Smooth muscle cell (in vitro differentiated cells): ENCODE results near the gene AMOTL1. TPM values are rescaled to one million over a fixed set of nuclear protein-coding genes. Genes with fewer than 3 reads are reported as not detected.

ENCODE experiments used
- DNase-seq: peaks from one replicate; lab custom pipeline; 2025; ENCODE audit not compliant: unreplicated experiment; lab: John Stamatoyannopoulos, UW
- H2AFZ ChIP-seq: fragments of 200-600 bp; sonication (generic); 2 replicates; pipeline ENCODE4 v1.6.0; 2016; ENCODE audit warnings: antibody characterized with exemption, low read depth, mild to moderate bottlenecking
- H3F3A ChIP-seq: fragments of 200-600 bp; sonication (generic); 2 replicates; pipeline ENCODE4 v1.6.0; 2017; ENCODE audit warnings: antibody characterized with exemption, low read depth
- H3K27ac ChIP-seq: fragments of 200-600 bp; sonication (generic); 2 replicates; pipeline ENCODE4 v1.5.1; 2016; ENCODE audit warnings: low read depth, mild to moderate bottlenecking
- H3K27me3 ChIP-seq: fragments of 200-600 bp; sonication (generic); 2 replicates; pipeline ENCODE4 v1.6.1; 2016; ENCODE audit warnings: low read depth, mild to moderate bottlenecking
- H3K36me3 ChIP-seq: fragments of 200-600 bp; sonication (generic); 2 replicates; pipeline ENCODE4 v1.5.1; 2016; ENCODE audit warnings: low read depth
- H3K4me1 ChIP-seq: fragments of 200-600 bp; sonication (generic); 2 replicates; pipeline ENCODE4 v1.5.1; 2016; ENCODE audit warnings: low read depth
- H3K4me2 ChIP-seq: fragments of 200-600 bp; sonication (generic); 2 replicates; pipeline ENCODE4 v1.6.0; 2016; ENCODE audit warnings: mild to moderate bottlenecking
- H3K4me3 ChIP-seq: fragments of 200-600 bp; sonication (generic); 2 replicates; pipeline ENCODE4 v1.5.1; 2016; ENCODE audit warnings: mild to moderate bottlenecking
- H3K79me2 ChIP-seq: fragments of 200-600 bp; sonication (generic); 2 replicates; pipeline ENCODE4 v1.6.0; 2016; ENCODE audit warnings: low read depth, mild to moderate bottlenecking
- H3K9ac ChIP-seq: fragments of 200-600 bp; sonication (generic); 2 replicates; pipeline ENCODE4 v1.6.0; 2016; ENCODE audit warnings: low read depth
- H3K9me3 ChIP-seq: fragments of 200-600 bp; sonication (generic); replicated peaks from 2 replicates; pipeline ENCODE4 v1.5.1; 2016; ENCODE audit warnings: low read depth
- H4K20me1 ChIP-seq: fragments of 200-600 bp; sonication (generic); 2 replicates; pipeline ENCODE4 v1.6.0; 2016; ENCODE audit warnings: low read depth
- WGBS: methylation state at CpG from one replicate; pipeline ENCODE4 v1.1.7; 2016; ENCODE audit warnings: low lambda C conversion rate; 5-methylcytosine and 5-hydroxymethylcytosine counted together
- polyA plus RNA-seq: library from polyadenylated mRNA; unstranded; fragments of >200 nt; fragmentation: Nextera tagmentation; extraction: Ambion mirVana; gene quantifications from 2 replicates; pipeline ENCODE4 v1.2.1, GENCODE V29; 2016
- total RNA-seq: library from RNA; depleted of rRNA; stranded (reverse); fragments of >200 nt; gene quantifications from 2 replicates; pipeline ENCODE4 v1.2.3, GENCODE V29; 2014
- TF ChIP-seq, protein P1 (sequence below): fragments of 200-600 bp; sonication (generic); IDR thresholded peaks from 2 replicates; pipeline ENCODE4 v1.5.1; 2017; ENCODE audit warnings: borderline replicate concordance, mild to moderate bottlenecking, antibody characterized with exemption; ENCODE audit not compliant: insufficient read depth, poor library complexity, severe bottlenecking

AMOTL1 gene
- total and polyA plus RNA-seq, 2 experiments from 2014 or later = 23.4 to 61.0 TPM

DNA sequence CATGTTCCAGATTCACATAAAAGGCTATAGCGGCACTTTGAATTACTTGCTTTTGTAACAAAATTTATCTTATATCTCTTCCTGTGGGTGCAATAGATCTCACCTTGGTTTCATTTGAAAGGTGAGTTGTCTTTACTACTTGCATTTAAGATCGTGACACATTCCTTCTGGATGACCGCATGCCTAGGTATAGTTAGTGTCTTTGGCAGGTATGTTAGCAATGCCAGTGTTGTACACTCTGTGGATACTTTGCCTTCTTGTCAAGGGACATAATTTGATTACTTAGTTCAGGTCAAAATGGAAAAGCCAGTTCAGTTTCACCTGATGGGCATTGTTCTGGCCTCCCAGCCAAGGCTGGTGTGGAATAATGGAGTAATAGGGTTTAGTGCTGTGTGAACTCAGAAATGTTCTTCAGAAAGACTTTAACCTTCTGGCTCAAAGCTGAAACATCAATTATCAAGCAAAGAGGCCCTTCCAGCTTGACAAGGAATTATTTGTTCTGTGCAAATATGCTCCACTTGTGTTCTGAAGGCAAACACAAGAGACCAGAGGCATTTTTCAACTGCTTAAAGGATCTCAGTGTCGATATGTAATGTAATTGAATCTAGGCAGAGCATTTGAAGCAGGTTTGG lies 64.6 kb downstream of the AMOTL1 start:
- peak overlapping the region; percentile 65 for H3K27ac ChIP-seq
- peaks cover 95% of the 10 kb centered on the region for H4K20me1 ChIP-seq
- no peak for DNase-seq
- 79% methylated on average over 4 of the region's 4 CpGs for whole genome bisulfite sequencing
- H3K9ac ChIP-seq = no peak overlapping the region
- no peak overlapping the region for H2AFZ ChIP-seq
- H3K4me3 ChIP-seq = no peak overlapping the region
- TF ChIP-seq, protein P1, sequence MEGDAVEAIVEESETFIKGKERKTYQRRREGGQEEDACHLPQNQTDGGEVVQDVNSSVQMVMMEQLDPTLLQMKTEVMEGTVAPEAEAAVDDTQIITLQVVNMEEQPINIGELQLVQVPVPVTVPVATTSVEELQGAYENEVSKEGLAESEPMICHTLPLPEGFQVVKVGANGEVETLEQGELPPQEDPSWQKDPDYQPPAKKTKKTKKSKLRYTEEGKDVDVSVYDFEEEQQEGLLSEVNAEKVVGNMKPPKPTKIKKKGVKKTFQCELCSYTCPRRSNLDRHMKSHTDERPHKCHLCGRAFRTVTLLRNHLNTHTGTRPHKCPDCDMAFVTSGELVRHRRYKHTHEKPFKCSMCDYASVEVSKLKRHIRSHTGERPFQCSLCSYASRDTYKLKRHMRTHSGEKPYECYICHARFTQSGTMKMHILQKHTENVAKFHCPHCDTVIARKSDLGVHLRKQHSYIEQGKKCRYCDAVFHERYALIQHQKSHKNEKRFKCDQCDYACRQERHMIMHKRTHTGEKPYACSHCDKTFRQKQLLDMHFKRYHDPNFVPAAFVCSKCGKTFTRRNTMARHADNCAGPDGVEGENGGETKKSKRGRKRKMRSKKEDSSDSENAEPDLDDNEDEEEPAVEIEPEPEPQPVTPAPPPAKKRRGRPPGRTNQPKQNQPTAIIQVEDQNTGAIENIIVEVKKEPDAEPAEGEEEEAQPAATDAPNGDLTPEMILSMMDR = no peak
- no peaks in the 10 kb centered on the region for H3K9me3 ChIP-seq
- no peaks in the 10 kb centered on the region for H3K4me1 ChIP-seq
- peaks cover 21% of the 10 kb centered on the region for H3K36me3 ChIP-seq
- no peak overlapping the region for H3K4me2 ChIP-seq
- peaks cover 12% of the 10 kb centered on the region for H3F3A ChIP-seq
- peaks cover 55% of the 10 kb centered on the region for H3K79me2 ChIP-seq
- H3K27me3 ChIP-seq = no peaks in the 10 kb centered on the region

DNA sequence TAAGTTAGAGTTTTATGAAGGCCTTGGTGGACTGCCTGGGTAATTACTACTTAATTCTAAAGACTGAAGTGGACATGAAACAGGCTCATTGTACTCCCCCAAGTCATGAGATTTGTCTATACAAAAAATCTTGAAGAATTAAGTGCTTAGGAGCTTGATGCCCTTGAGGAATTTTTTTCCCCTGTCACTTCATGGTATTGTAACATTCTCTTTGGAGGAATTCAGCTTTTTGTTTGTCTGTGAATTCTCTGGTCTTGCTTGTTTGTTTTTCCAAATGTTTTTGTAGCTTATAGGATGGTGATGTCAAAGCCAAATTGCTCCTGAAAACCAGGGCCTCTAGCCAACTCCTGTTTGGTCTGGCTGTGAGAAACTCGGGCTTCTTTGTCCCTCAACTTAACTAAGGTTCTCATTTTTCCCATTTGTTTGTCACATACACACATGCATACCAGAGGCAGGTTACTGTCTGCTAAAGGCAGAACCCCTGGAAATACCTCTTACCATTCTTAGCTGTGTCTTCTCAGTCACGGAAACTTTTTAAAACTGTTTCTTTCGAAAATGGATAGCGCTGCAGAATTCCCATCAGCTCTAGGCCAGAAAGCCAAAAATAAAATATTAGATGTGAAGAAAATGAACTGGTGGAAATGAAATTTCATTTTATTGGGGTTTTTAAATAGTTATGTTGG lies 66.9 kb downstream of the AMOTL1 start:
- DNase-seq = no peak
- no peak overlapping the region for H3K4me3 ChIP-seq
- H3K9ac ChIP-seq = no peak overlapping the region
- H3K4me2 ChIP-seq = peak overlapping the region; percentile 37
- TF ChIP-seq, protein P1 = no peak
- no peaks in the 10 kb centered on the region for H3K4me1 ChIP-seq
- peaks cover 12% of the 10 kb centered on the region for H3F3A ChIP-seq
- peak overlapping the region; percentile 34 for H3K27ac ChIP-seq
- H2AFZ ChIP-seq = no peak overlapping the region
- H3K36me3 ChIP-seq = peaks cover 26% of the 10 kb centered on the region
- H4K20me1 ChIP-seq = peaks cover 95% of the 10 kb centered on the region
- WGBS = 88% methylated on average over 4 of the region's 4 CpGs
- H3K9me3 ChIP-seq = no peaks in the 10 kb centered on the region
- no peaks in the 10 kb centered on the region for H3K27me3 ChIP-seq
- H3K79me2 ChIP-seq = peaks cover 52% of the 10 kb centered on the region

DNA sequence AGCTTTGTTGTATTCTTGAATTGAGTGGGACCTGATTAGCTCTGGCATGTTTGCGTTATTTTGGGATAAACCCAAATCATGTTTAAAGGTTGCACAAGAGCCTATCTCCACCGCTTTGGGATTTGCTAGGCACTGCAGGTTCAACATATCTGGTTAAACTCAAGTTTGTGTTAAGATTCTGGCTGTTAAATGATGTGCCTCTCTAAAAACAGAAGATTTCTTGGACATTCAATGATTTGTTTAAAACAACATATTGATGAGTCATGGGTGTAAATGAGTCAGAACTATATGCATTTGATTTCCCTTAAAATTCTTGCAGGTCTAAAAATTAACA lies 67.4 kb downstream of the AMOTL1 start:
- H3K27ac ChIP-seq = peak overlapping the region; percentile 34
- no peaks in the 10 kb centered on the region for H3K27me3 ChIP-seq
- no peak overlapping the region for H3K9ac ChIP-seq
- no peaks in the 10 kb centered on the region for H3K4me1 ChIP-seq
- no peak overlapping the region for H2AFZ ChIP-seq
- peaks cover 50% of the 10 kb centered on the region for H3K79me2 ChIP-seq
- H4K20me1 ChIP-seq = peaks cover 92% of the 10 kb centered on the region
- peaks cover 28% of the 10 kb centered on the region for H3K36me3 ChIP-seq
- no peaks in the 10 kb centered on the region for H3K9me3 ChIP-seq
- DNase-seq = no peak
- 50% methylated on average over 2 of the region's 2 CpGs for WGBS
- TF ChIP-seq, protein P1 = no peak
- no peak overlapping the region for H3K4me3 ChIP-seq
- H3K4me2 ChIP-seq = no peak overlapping the region
- peaks cover 12% of the 10 kb centered on the region for H3F3A ChIP-seq
